Spleen (tissue), 11 donors: ENCODE data around the gene MAGOHB. TPM values are rescaled to one million over a fixed set of nuclear protein-coding genes. Genes with fewer than 3 reads are reported as not detected.
A peak's percentile ranks its signal among the peaks of the same experiment; 100 is the strongest.

ENCODE experiments used
- DNase-seq: peaks from one replicate; pipeline ENCODE4 v3.0.0-alpha.2; 2020
- H3K27ac ChIP-seq, 8 donors: fragments of 200-600 bp; sonication (generic) in 7 of 8; 1 replicate in 4 of 8; 2 replicates in 4 of 8; pipeline versions ENCODE4 v1.5.0 to v1.8.0; 2016 to 2021; ENCODE audit warnings: inconsistent platforms in 4 of 8, mild to moderate bottlenecking in 4 of 8, moderate library complexity in 1 of 8
- H3K27me3 ChIP-seq, 7 donors: fragments of 200-600 bp; sonication (generic) in 6 of 7; replicated peaks in 1 of 7; 1 replicate in 4 of 7; 2 replicates in 3 of 7; pipeline versions ENCODE4 v1.5.0 to v1.8.0; 2016 to 2021; ENCODE audit warnings: inconsistent platforms in 3 of 7, mild to moderate bottlenecking in 1 of 7
- H3K36me3 ChIP-seq, 6 donors: fragments of 200-600 bp; sonication (generic) in 5 of 6; 1 replicate in 4 of 6; 2 replicates in 2 of 6; pipeline versions ENCODE4 v1.5.0 to v1.8.0; 2016 to 2021; ENCODE audit warnings: inconsistent platforms in 2 of 6
- H3K4me1 ChIP-seq, 6 donors: fragments of 200-600 bp; sonication (generic) in 5 of 6; 1 replicate in 3 of 6; 2 replicates in 3 of 6; pipeline versions ENCODE4 v1.5.0 to v1.8.0; 2016 to 2021; ENCODE audit warnings: inconsistent platforms in 3 of 6
- H3K4me3 ChIP-seq, 8 donors: fragments of 200-600 bp; sonication (generic) in 7 of 8; 1 replicate in 4 of 8; 2 replicates in 4 of 8; pipeline versions ENCODE4 v1.5.0 to v1.8.0; 2016 to 2021; ENCODE audit warnings: inconsistent platforms in 4 of 8, mild to moderate bottlenecking in 4 of 8, moderate library complexity in 2 of 8
- H3K9me3 ChIP-seq, 8 donors: fragments of 200-600 bp; sonication (generic) in 7 of 8; 1 replicate in 4 of 8; 2 replicates in 4 of 8; pipeline versions ENCODE4 v1.5.0 to v1.8.0; 2016 to 2021; ENCODE audit warnings: inconsistent platforms in 4 of 8
- POLR2A ChIP-seq, 3 donors: fragments of 450-650 bp; IDR thresholded peaks; one replicate each; pipeline ENCODE4 v1.5.1; 2017; ENCODE audit warnings: antibody characterized with exemption in 3 of 3, mild to moderate bottlenecking in 1 of 3
- POLR2AphosphoS5 ChIP-seq, 3 donors: sonication (generic); formaldehyde crosslinking; IDR thresholded peaks; one replicate each; pipeline ENCODE4 v1.5.1; 2017; ENCODE audit warnings: antibody characterized with exemption in 3 of 3
- WGBS, 5 donors: extraction: QIAGEN DNeasy Blood & Tissue Kit in 3 of 5; methylation state at CpG; one replicate each; pipeline versions ENCODE4 v1.1.5 to v1.1.7; 2013 to 2018; 5-methylcytosine and 5-hydroxymethylcytosine counted together
- intact Hi-C: fragments of 100-400 bp; cut with DNase I; formaldehyde crosslinking; loops from one replicate; pipeline ENCODE4 v1.15.0; 2023; ENCODE audit warnings: low total_unique reads
- polyA plus RNA-seq, 3 donors: library from polyadenylated mRNA; stranded (reverse); fragments of 200-250 nt; gene quantifications; one replicate each; pipeline ENCODE4 v1.2.1, GENCODE V29; 2013
- total RNA-seq, 7 donors: library from RNA; depleted of rRNA in 3 of 7; stranded (reverse); fragments of >200 nt in 3 of 7; fragmentation: NEBNext Ultra II Directional in 4 of 7; extraction: Animal tissue kit (Norgen Biotek cat#: 25700) in 4 of 7; gene quantifications; one replicate each; pipeline versions ENCODE4 v1.1.0 to v1.2.1, GENCODE V29; 2016 to 2021
- TF ChIP-seq, protein P1 (sequence below), 11 experiments: fragments of 200-600 bp in 7 of 11; fragments of 450-650 bp in 4 of 11; sonication (generic) in 4 of 11; IDR thresholded peaks in 8 of 11; conservative IDR thresholded peaks in 3 of 11; 1 replicate in 7 of 11; 2 replicates in 4 of 11; pipeline versions ENCODE4 v1.4.0 to v1.8.0; 2016 to 2021; ENCODE audit warnings: antibody characterized with exemption in 11 of 11, inconsistent platforms in 4 of 11, mild to moderate bottlenecking in 1 of 11
- donor health status: healthy with polysubstance abuse.
- donor health status: DM: no; HTN: no; CAD: no; lungs with moderate emphysema.
- donor health status: DM: no; HTN: no; CAD: no.
- donor health status: Bipolar disorder and iron deficiency.
- donor health status: healthy.
- donor health status: DM: no; HTN: no; CAD: no.
- donor health status: DM: yes; HTN: yes; CAD: no.

Gene MAGOHB
- total and polyA plus RNA-seq, 10 donors = 12.6 to 27.1 (median 20.0) TPM

- Histone ChIP-seq H3K9me3 (peaks cover 3 to 37% (median 29%) of the 10 kb centered on the region in 8 donors), H3K27me3 (no peaks in the 10 kb centered on the region), H3K4me3 (no peak overlapping the region), H3K27ac (no peak overlapping the region), H3K36me3 (no peaks in the 10 kb centered on the region), H3K4me1 (no peaks in the 10 kb centered on the region)
- TF ChIP-seq POLR2AphosphoS5 (IDR thresholded peaks at IDR 0.05) = no peak
- TF ChIP-seq, protein P1, sequence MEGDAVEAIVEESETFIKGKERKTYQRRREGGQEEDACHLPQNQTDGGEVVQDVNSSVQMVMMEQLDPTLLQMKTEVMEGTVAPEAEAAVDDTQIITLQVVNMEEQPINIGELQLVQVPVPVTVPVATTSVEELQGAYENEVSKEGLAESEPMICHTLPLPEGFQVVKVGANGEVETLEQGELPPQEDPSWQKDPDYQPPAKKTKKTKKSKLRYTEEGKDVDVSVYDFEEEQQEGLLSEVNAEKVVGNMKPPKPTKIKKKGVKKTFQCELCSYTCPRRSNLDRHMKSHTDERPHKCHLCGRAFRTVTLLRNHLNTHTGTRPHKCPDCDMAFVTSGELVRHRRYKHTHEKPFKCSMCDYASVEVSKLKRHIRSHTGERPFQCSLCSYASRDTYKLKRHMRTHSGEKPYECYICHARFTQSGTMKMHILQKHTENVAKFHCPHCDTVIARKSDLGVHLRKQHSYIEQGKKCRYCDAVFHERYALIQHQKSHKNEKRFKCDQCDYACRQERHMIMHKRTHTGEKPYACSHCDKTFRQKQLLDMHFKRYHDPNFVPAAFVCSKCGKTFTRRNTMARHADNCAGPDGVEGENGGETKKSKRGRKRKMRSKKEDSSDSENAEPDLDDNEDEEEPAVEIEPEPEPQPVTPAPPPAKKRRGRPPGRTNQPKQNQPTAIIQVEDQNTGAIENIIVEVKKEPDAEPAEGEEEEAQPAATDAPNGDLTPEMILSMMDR (IDR thresholded peaks at IDR 0.05 in 8 of 11, conservative IDR thresholded peaks at IDR 0.05 in 3 of 11) = no peak
- TF ChIP-seq POLR2A (IDR thresholded peaks at IDR 0.05) = no peak
- intact Hi-C loops = no loop called here
- no peak for DNase-seq
- WGBS, 5 donors = 46 to 67% (median 48%) methylated on average over 4 of the region's 4 CpGs
Observed at GRCh38 chr12:10645910-10646309, 32.5 kb upstream of the MAGOHB start.

GRCh38 chr12:10641735-10642500 lies 28.5 kb upstream of the MAGOHB start:
- DNase-seq = no peak
- H3K36me3 ChIP-seq = no peaks in the 10 kb centered on the region
- no peaks in the 10 kb centered on the region for H3K4me1 ChIP-seq
- peaks cover 3 to 27% (median 22%) of the 10 kb centered on the region in 8 donors for H3K9me3 ChIP-seq
- intact Hi-C loops = no loop called here
- TF ChIP-seq POLR2A (IDR thresholded peaks at IDR 0.05) = no peak
- TF ChIP-seq POLR2AphosphoS5 (IDR thresholded peaks at IDR 0.05) = peak in 1 of 3 donors; percentile 31
- TF ChIP-seq, protein P1 (IDR thresholded peaks at IDR 0.05 in 8 of 11, conservative IDR thresholded peaks at IDR 0.05 in 3 of 11) = no peak
- H3K27me3 ChIP-seq = no peaks in the 10 kb centered on the region
- no peak overlapping the region for H3K4me3 ChIP-seq
- WGBS, 5 donors = 59 to 83% (median 76%) methylated on average over 6 of the region's 6 CpGs
- peak overlapping the region in 3 of 8 donors; percentile 3 to 57 (median 45) for H3K27ac ChIP-seq

DNA sequence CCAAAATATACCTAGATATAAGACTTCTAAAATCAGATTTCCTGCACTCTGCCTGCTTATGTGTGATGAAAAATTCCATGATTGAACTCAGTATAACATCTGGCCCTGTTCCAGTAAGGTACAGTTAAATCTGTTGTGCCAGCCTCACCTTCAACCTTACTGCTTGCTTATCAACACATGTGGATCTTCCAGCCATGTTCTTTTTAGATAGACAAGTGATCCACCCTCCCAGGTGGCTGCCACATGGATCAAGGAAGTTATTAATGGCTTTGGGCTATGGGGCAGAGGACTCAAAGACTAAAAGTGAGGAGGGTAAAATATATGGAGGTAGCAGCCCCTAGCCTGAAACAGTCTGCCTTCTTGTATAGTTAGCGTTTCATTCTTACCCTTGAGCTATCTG lies 25.3 kb upstream of the MAGOHB start:
- H3K27ac ChIP-seq = no peak overlapping the region
- intact Hi-C loops = no loop called here
- no peaks in the 10 kb centered on the region for H3K27me3 ChIP-seq
- no peak for DNase-seq
- H3K4me3 ChIP-seq = no peak overlapping the region
- no peaks in the 10 kb centered on the region for H3K4me1 ChIP-seq
- WGBS, 5 donors = 94 to 100% (median 95%) methylated on average over 1 of the region's 1 CpG
- H3K36me3 ChIP-seq = no peaks in the 10 kb centered on the region
- TF ChIP-seq POLR2AphosphoS5 (IDR thresholded peaks at IDR 0.05) = no peak
- TF ChIP-seq POLR2A (IDR thresholded peaks at IDR 0.05) = no peak
- TF ChIP-seq, protein P1 (IDR thresholded peaks at IDR 0.05 in 8 of 11, conservative IDR thresholded peaks at IDR 0.05 in 3 of 11) = no peak
- H3K9me3 ChIP-seq = no peaks in the 10 kb centered on the region

DNA sequence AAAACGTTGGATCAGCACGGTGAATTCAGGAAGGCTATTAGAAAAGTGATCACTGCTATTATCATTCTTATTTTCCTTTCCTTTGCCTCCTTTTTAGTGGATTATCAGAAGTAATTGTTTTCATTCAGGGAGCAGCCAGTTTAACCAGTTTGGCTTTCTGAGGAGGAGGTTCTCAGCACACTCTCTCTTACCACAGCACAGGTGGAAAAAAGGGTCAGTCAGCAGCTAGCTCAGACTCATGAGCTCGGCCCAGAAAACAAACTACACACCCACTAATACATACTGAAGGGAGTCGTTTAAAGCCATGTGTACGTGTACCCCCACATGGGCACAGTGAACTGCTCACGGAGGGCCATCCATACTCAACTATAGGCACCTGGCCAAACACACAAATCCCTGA lies 23.2 kb upstream of the MAGOHB start:
- no peaks in the 10 kb centered on the region for H3K36me3 ChIP-seq
- DNase-seq = no peak
- no peaks in the 10 kb centered on the region for H3K9me3 ChIP-seq
- no peak for TF ChIP-seq POLR2A (IDR thresholded peaks at IDR 0.05)
- no peak for TF ChIP-seq POLR2AphosphoS5 (IDR thresholded peaks at IDR 0.05)
- TF ChIP-seq, protein P1 (IDR thresholded peaks at IDR 0.05 in 8 of 11, conservative IDR thresholded peaks at IDR 0.05 in 3 of 11) = no peak
- no peaks in the 10 kb centered on the region for H3K4me1 ChIP-seq
- no peaks in the 10 kb centered on the region for H3K27me3 ChIP-seq
- intact Hi-C loops = no loop called here
- no peak overlapping the region for H3K27ac ChIP-seq
- 70 to 81% (median 72%) methylated on average over 6 of the region's 6 CpGs for WGBS, 5 donors
- no peak overlapping the region for H3K4me3 ChIP-seq
